ENCODE results near the gene RARS2.
A peak's percentile ranks its signal among the peaks of the same experiment; 100 is the strongest.

The RARS2 gene

DNA sequence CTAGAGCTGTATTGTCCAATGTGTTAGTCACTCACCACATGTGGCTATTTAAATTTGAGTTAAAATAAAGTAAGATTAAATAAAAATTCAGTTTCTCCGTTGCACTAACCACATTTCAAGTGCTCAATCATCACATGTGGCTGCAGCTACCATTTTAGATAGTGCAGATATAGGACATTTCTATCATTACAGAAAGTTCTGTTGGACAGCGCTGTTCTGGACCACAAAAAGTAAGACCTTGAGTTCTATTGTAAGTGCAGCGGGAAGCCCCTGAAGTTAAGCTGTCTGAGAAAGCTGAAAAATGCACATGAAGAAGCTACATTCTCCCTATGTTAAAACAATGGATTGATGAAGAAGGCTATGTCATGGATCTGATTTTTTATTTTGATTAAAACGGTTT, 1.2 kb upstream of the RARS2 start:
- Mint-ChIP-seq H3K36me3 (ENCODE audit: low read depth) (peaks cover 22% of the 10 kb centered on the region), H3K4me3 (peak overlapping the region; percentile 90), H3K9me3 (no peaks in the 10 kb centered on the region), H3K27ac (peak overlapping the region; percentile 93), H3K27me3 (no peaks in the 10 kb centered on the region), H3K4me1 (peaks cover 50% of the 10 kb centered on the region)
- no peak for ATAC-seq
- no peak for DNase-seq

DNA sequence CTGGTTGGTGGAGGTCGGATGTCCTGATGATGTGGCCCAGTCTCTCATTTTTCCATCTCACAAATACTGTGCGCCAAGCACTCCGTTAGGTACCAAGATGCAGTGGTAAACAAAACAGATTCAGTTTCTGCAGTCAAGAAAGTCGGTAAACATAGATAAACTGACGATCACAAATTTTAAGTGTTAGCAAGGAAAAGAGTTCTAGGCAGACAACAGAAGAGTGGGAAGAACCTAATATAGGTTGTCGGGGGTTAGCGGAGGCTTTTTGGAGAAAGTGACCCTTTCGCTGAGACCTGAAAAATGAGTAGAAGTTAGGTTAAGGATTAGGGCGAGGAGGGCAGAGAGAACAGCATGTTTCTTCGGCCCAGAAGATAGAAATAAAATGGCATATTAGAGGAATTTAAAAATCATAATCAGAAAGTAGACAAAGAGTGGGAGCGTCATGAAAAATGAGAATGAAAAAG, 662 bp upstream of the RARS2 start:
- Mint-ChIP-seq H3K36me3 (ENCODE audit: low read depth) (peaks cover 21% of the 10 kb centered on the region), H3K4me3 (peak overlapping the region; percentile 90), H3K27me3 (no peaks in the 10 kb centered on the region), H3K27ac (peak overlapping the region; percentile 93), H3K4me1 (peaks cover 53% of the 10 kb centered on the region), H3K9me3 (no peaks in the 10 kb centered on the region)
- DNase-seq (no peak), ATAC-seq (no peak)

- Mint-ChIP-seq H3K27ac (peak overlapping the region; percentile 93), H3K4me1 (peaks cover 57% of the 10 kb centered on the region), H3K36me3 (ENCODE audit: low read depth) (peaks cover 22% of the 10 kb centered on the region), H3K4me3 (peak overlapping the region; percentile 90), H3K9me3 (no peaks in the 10 kb centered on the region), H3K27me3 (no peaks in the 10 kb centered on the region)
- no peak for ATAC-seq
- DNase-seq = no peak
Observed at GRCh38 chr6:87588756-87589407, 905 bp downstream of the RARS2 start.

GRCh38 chr6:87586371-87587077, 3.3 kb downstream of the RARS2 start:
- Mint-ChIP-seq H3K27me3 (no peaks in the 10 kb centered on the region), H3K4me1 (peaks cover 48% of the 10 kb centered on the region), H3K36me3 (ENCODE audit: low read depth) (peaks cover 29% of the 10 kb centered on the region), H3K27ac (no peak overlapping the region), H3K9me3 (no peaks in the 10 kb centered on the region), H3K4me3 (no peak overlapping the region)
- DNase-seq (no peak), ATAC-seq (no peak)

GRCh38 chr6:87583822-87584221, 6.0 kb downstream of the RARS2 start:
- Mint-ChIP-seq H3K27ac (no peak overlapping the region), H3K4me3 (no peak overlapping the region), H3K4me1 (peaks cover 33% of the 10 kb centered on the region), H3K36me3 (ENCODE audit: low read depth) (peaks cover 42% of the 10 kb centered on the region), H3K9me3 (no peaks in the 10 kb centered on the region), H3K27me3 (no peaks in the 10 kb centered on the region)
- DNase-seq (no peak), ATAC-seq (no peak)

DNA sequence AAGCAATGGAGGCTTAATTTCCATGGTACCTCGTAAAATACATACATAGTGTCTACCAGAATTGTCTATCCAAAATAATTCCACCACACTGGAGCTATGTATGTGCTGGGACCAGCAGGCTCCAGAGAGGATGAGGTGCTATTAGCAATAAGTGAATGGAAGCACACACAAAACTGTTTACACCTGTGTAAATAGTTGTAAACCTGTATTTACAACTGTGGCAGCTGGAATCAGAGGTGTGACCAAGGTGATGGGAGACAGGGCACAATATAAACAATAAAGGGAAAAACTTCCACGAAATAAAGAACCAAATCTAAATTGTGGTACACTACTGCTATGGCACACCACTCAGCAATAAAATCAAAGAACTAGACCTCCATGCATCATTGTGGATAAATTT, 14.4 kb downstream of the RARS2 start:
- H3K9me3 Mint-ChIP-seq = no peaks in the 10 kb centered on the region
- no peak overlapping the region for H3K27ac Mint-ChIP-seq
- ATAC-seq (no peak), DNase-seq (no peak)
- no peaks in the 10 kb centered on the region for H3K27me3 Mint-ChIP-seq
- no peak overlapping the region for H3K4me3 Mint-ChIP-seq
- peaks cover 44% of the 10 kb centered on the region for H3K4me1 Mint-ChIP-seq
- H3K36me3 Mint-ChIP-seq (ENCODE audit: low read depth) = peaks cover 41% of the 10 kb centered on the region

DNA sequence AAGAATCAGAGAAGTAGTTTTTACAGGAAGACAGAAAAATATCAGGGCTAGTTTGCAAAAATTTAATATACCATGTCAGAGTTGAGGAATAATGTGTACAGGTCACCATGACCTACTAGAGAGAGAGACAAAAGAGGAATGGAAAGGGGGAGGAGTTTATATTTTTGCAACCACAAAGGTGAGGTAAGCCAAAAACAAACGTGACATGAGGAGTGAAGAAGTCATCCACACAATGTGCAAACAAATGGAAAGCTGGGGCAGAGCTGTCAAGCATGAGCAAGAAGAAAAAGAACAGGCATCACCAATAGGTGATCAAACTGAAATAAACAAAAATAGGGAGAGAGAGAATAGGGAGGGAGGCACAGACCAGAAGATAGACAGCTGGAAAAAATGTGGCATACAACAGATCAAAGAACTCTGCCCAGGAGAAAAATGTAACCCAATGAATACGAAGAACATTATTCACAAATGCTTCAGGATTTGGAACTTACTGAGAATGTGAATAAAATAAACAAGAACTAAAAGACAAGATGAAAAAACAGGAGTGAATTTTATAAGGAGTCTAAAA, 15.5 kb downstream of the RARS2 start:
- Mint-ChIP-seq H3K36me3 (ENCODE audit: low read depth) (peaks cover 36% of the 10 kb centered on the region), H3K27me3 (no peaks in the 10 kb centered on the region), H3K9me3 (no peaks in the 10 kb centered on the region), H3K4me3 (no peak overlapping the region), H3K4me1 (peaks cover 44% of the 10 kb centered on the region), H3K27ac (no peak overlapping the region)
- DNase-seq (no peak), ATAC-seq (peak; percentile 54)

GRCh38 chr6:87573307-87574024, 16.3 kb downstream of the RARS2 start:
- H3K27ac Mint-ChIP-seq = no peak overlapping the region
- H3K27me3 Mint-ChIP-seq = no peaks in the 10 kb centered on the region
- H3K4me1 Mint-ChIP-seq = peaks cover 44% of the 10 kb centered on the region
- ATAC-seq (no peak), DNase-seq (no peak)
- H3K36me3 Mint-ChIP-seq (ENCODE audit: low read depth) = peaks cover 36% of the 10 kb centered on the region
- H3K9me3 Mint-ChIP-seq = no peaks in the 10 kb centered on the region
- no peak overlapping the region for H3K4me3 Mint-ChIP-seq

DNA sequence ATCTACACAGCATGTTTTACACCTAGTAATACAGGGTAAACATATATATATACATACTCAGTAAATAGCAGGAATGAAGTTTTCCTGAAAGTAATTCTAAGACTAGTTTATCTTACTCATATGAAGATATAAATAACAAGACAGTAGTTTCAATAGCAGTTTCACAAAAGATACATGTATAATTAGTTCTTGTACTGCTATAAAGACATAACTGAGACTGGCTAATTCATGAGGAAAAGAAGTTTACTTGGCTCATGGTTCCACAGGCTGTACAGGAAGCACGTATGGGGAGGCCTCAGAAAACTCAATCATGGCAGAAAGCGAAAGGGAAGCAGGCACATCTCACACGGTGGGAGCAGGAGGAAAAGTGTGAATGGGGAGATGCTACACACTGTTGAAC, 16.9 kb downstream of the RARS2 start:
- H3K27ac Mint-ChIP-seq = no peak overlapping the region
- peaks cover 44% of the 10 kb centered on the region for H3K4me1 Mint-ChIP-seq
- no peaks in the 10 kb centered on the region for H3K27me3 Mint-ChIP-seq
- no peak for ATAC-seq
- H3K9me3 Mint-ChIP-seq = no peaks in the 10 kb centered on the region
- peaks cover 33% of the 10 kb centered on the region for H3K36me3 Mint-ChIP-seq (ENCODE audit: low read depth)
- no peak for DNase-seq
- no peak overlapping the region for H3K4me3 Mint-ChIP-seq

DNA sequence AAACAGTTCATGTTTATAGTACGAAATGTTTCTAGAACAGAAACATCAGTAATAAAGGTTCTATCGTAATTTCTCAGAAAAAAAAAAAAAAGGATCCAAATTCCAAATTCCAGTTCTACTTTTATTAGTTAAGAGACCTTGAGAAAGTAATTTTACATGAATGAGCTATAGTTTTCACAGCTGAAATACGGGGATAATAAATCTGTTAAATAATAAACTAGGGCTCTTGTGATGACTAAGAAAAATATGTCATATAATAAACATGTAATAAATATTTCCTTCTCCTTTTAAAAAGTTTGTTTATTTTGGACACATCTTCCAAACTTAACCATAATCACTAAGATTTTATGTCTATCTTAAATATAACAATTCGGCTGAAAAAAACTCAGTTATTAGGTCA, 17.8 kb downstream of the RARS2 start:
- Mint-ChIP-seq H3K36me3 (ENCODE audit: low read depth) (peaks cover 28% of the 10 kb centered on the region), H3K4me1 (peaks cover 44% of the 10 kb centered on the region), H3K4me3 (no peak overlapping the region), H3K27ac (no peak overlapping the region), H3K27me3 (no peaks in the 10 kb centered on the region), H3K9me3 (no peaks in the 10 kb centered on the region)
- ATAC-seq (no peak), DNase-seq (no peak)

- ATAC-seq (no peak), DNase-seq (no peak)
- H3K4me1 Mint-ChIP-seq = no peaks in the 10 kb centered on the region
- no peak overlapping the region for H3K27ac Mint-ChIP-seq
- no peak overlapping the region for H3K4me3 Mint-ChIP-seq
- H3K36me3 Mint-ChIP-seq (ENCODE audit: low read depth) = peaks cover 38% of the 10 kb centered on the region
- H3K9me3 Mint-ChIP-seq = no peaks in the 10 kb centered on the region
- H3K27me3 Mint-ChIP-seq = no peaks in the 10 kb centered on the region
Observed at GRCh38 chr6:87561017-87561416, 28.8 kb downstream of the RARS2 start.

DNA sequence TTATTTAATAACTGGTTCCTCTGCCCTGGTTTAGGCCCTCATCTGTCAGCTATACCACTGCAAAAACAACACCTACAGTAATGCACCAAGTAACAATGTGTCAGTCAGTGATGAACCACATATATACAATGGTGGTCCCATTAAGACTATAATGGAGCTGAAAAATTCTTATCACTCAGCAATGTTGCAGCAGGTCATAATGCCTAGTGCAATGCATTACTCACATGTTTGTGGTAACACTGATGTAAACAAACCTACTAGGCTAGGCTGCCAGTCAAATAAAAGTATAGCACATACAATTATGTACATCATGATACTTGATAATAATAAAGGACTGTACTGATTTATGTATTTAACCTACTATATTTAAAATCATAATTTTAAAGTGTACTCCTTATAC, 31.3 kb downstream of the RARS2 start:
- Mint-ChIP-seq H3K4me3 (no peak overlapping the region), H3K27ac (no peak overlapping the region), H3K36me3 (ENCODE audit: low read depth) (peaks cover 36% of the 10 kb centered on the region), H3K9me3 (no peaks in the 10 kb centered on the region), H3K4me1 (no peaks in the 10 kb centered on the region), H3K27me3 (no peaks in the 10 kb centered on the region)
- ATAC-seq = no peak
- DNase-seq = no peak

- ATAC-seq = peak; percentile 28
- no peak for DNase-seq
- Mint-ChIP-seq H3K27ac (no peak overlapping the region), H3K4me3 (no peak overlapping the region), H3K9me3 (no peaks in the 10 kb centered on the region), H3K4me1 (no peaks in the 10 kb centered on the region), H3K36me3 (ENCODE audit: low read depth) (peaks cover 36% of the 10 kb centered on the region), H3K27me3 (no peaks in the 10 kb centered on the region)
Observed at GRCh38 chr6:87555506-87555905, 34.3 kb downstream of the RARS2 start.

GRCh38 chr6:87553159-87553765, 36.5 kb downstream of the RARS2 start:
- ATAC-seq (no peak), DNase-seq (no peak)
- Mint-ChIP-seq H3K4me3 (no peak overlapping the region), H3K9me3 (no peaks in the 10 kb centered on the region), H3K27ac (no peak overlapping the region), H3K4me1 (no peaks in the 10 kb centered on the region), H3K36me3 (ENCODE audit: low read depth) (peaks cover 41% of the 10 kb centered on the region), H3K27me3 (no peaks in the 10 kb centered on the region)
